HS-27A (cell line): Measurements from ENCODE around the gene GJC2.

Experiments
- DNase-seq: peaks from one replicate; pipeline ENCODE4 v3.0.0-alpha.2; 2012; ENCODE audit warnings: low read depth, missing footprints

GJC2 gene

DNA sequence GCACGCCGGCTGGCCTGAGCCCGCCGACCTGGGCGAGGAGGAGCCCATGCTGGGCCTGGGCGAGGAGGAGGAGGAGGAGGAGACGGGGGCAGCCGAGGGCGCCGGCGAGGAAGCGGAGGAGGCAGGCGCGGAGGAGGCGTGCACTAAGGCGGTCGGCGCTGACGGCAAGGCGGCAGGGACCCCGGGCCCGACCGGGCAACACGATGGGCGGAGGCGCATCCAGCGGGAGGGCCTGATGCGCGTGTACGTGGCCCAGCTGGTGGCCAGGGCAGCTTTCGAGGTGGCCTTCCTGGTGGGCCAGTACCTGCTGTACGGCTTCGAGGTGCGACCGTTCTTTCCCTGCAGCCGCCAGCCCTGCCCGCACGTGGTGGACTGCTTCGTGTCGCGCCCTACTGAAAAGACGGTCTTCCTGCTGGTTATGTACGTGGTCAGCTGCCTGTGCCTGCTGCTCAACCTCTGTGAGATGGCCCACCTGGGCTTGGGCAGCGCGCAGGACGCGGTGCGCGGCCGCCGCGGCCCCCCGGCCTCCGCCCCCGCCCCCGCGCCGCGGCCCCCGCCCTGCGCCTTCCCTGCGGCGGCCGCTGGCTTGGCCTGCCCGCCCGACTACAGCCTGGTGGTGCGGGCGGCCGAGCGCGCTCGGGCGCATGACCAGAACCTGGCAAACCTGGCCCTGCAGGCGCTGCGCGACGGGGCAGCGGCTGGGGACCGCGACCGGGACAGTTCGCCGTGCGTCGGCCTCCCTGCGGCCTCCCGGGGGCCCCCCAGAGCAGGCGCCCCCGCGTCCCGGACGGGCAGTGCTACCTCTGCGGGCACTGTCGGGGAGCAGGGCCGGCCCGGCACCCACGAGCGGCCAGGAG, 8.6 kb downstream of the GJC2 start:
- no peak for DNase-seq

DNA sequence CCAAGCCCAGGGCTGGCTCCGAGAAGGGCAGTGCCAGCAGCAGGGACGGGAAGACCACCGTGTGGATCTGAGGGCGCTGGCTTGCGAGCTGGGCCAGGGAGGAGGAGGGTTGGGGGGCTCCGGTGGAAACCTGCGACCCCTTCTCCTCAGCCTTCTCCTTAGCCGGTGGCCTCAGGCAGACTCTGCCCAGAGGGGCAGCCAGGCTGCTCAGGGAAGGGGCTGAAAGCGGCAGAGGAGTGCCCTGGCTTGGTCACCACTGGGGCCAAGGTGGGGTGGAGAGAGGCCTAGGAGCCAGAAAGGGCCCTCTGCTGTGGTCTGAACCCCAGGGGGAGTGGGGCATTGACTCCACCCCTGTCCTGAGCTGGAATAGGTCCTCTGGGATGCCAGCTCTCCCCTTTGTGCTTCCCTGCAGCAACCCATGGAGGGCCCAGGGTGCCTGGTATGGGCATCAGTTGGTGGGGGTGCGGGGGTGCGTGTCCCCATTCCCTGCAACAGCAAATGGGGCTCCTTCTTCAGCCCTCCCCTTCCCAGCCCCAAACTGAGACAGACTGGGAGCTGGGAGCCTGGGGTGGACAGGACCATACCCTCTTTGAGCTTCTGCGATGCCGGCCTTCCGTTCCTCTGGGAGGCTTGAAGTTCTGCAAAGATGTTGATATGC, 9.4 kb downstream of the GJC2 start:
- no peak for DNase-seq

DNA sequence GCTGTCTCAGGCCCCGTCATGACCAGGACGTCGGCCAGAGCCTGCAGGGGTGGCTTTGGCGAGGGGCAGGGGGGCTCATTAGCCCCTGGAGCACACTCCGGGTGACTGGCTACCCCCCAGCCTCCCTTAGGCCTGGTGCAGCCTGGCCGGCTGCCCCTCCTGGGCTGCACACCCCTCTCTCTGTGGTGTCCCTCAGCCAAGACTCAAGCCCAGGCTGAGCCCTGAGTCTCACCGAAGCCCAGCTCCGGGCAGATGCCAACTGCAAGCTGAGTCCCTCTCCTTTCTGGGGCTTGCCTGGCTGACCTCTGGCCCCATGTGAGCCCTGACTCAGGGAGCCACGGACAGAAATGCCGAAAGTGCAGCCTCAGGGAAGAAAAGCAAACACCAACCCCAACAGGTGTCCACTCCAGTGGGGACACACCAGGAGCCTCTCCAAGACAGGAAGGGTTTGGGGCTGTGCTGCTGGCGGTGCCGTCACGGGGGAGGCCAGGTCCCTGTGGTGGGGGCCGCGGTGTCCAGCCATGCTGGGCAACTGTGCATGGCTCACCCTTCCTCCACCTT, 10.6 kb downstream of the GJC2 start:
- no peak for DNase-seq

DNA sequence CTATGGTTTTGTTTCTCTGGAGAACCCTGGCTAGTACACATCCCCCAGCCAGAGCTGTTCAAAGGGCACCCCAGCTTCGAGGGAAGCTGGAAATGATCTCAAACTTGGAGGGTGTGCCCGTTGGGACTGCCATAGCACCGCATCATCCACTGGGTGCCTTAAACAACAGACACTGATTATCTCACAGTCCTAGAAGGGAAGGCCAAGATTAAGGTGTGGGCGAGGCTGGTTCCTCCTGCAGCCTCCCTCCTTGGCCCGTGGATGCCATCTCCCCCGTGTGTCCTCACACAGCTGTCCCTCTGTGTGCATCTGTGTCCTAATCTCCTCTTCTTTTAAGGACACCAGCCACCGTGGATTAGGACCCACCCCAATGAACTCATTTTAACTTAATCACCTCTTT, 11.6 kb downstream of the GJC2 start:
- DNase-seq, result no peak

DNA sequence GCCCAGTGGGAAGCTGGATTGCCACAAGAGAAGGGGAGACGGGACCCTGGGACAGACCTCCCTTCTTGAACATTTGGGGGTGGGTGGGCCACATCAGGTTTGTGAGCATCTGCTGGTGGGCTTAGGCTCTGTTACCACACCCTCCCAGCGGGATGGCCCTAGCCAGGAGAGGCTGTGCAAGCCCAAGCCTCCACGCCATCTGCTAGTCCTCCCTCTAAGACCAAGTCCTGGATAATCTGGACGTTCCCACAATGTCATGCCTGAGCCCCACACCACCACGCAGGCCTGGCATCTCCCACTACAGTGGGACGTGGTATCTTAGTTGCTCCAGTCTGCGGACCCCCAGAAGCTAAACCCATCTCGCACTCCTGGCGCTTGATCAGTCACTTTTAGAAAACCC, 12.1 kb downstream of the GJC2 start:
- DNase-seq, result no peak

DNA sequence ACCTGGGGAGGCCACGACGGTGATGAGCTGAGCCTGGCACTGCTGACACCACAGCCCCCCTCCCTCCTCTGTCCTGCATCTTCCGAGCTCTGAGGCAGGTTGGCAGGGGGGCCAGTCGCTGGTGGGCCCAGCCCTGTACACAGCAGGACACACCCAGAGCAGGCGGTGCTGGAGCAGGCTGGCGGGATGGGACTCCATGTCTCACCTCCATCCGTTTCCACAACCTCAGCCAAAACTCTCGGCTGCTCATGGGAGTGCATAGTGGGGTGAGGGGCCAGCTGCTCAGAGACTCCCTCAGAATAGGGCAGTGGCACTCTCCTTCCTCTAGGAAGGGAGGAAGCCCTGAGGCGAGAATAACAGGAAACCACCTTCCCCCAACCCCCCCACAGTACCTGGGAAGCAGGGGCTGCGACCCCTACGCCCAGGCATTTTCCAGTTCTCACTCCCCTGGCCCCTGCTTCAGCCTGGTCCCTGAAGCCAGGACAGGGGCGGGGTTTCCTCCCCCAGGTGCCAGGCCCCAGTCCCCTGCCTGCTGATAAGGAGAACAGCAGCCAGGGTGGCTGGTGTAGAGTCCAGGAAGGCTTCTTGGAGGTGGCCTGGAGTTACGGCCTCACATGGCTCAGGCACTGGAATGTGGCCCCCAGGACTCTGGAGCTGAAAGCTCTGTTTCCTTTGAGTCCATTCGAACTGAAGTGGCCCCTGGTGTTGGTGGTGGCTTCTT, 12.7 kb downstream of the GJC2 start:
- DNase-seq, result no peak

DNA sequence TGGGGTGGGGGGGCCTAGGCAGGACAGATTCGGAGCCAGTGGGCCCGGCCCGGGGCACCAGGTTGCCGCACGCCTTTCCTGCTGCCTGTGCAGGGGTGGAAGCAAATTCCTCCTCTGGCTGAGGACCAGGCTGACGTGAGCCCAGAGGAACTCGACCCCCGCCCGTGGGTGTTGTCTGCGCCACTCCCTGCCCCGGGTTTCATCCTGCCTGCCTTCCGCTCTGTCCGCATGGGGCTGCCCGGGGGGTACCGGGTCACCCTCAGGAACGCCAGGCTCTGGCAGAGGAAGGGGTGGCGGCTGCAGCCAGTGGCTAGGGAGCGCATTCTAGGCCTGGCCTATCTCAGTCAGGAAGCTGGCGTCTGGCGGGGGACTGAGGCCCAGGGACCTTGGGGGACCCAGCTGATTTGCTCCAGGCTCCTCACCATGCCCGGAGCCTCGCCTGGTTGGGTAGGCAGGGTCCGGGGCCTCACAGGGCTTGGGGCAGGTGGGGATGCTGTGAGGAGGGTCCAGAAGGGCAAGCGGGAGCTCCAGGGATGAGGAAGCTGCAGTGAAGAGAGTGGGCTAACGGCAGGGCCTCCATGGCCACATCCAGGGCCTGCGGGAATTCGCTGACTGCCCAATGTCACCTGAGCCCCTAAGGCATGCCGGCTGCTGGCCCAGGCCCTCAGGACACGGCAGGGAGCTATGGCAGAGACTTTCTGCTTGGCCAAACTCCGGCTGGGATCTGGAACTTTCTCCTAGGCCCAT, 13.4 kb downstream of the GJC2 start:
- no peak for DNase-seq

DNA sequence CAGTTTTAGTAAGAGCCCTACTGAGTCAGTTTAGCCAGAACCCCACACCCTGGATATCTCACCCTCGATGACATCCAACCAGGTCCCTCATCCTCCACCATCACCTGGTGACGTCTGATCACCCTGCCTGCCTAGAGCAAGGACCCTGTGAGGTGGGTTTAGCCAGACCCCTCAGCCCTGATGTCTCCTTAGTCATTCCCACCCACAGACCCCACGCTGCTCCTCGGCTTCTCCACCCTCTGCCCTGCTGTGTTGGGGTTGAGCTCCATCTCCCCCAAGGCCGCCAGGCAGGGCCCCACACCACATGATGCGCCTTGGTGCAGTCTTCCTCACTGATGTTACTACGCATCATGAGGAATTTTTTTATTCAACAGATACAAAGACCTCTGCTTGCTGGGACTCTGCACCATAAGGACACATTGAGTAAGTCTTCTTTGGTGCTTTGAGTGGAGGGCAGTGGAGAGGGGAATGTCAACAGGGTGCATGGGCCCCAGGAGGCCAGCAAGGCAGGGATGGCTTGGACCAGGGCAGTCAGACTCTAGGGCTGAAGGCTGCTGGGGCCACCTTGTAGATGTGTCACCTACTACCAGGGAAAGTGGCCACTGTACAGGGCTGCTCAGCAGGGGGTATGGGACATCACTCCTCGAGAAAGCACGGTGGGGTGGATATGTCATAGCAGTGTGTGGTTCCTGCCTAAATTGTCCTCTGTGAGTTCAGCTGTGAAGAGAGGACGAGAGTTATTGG, 14.2 kb downstream of the GJC2 start:
- no peak for DNase-seq

DNA sequence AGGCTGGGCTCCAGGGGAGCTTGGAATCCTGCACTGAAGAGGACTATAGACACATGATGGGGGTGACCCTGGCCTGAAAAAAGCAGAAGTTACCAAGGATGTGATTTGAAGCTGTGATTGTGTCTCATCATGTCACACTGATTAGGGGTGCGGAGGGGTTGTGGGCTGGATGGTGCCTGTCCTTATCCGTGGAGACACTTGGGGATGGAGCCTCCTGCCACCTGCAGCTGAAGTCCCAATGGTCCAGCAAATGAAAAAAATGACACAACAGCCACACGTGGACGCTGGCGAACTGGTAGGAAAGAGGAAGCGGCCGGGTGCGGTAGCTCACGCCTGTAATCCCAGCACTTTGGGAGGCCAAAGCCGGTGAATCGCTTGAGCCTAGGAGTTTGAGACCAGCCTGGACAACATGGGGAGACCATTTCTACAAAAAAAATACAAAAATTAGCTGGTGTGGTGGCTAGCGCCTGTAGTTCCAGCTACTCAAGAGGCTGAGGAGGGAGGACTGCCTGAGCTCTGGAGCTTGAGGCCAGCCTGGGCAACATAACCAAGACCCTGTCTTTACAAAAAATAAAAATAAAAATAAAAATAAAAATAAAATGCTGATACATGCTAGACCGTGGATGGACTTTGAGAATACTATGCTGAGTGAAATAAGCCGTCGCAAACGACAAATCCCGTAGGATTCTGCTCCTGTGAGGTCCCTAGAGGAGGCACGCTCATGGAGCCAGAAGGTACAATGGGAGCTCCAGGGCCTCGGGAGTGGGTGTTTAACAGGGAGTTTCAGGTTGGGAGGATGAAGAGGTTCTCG, 15.0 kb downstream of the GJC2 start:
- DNase-seq, result no peak

DNA sequence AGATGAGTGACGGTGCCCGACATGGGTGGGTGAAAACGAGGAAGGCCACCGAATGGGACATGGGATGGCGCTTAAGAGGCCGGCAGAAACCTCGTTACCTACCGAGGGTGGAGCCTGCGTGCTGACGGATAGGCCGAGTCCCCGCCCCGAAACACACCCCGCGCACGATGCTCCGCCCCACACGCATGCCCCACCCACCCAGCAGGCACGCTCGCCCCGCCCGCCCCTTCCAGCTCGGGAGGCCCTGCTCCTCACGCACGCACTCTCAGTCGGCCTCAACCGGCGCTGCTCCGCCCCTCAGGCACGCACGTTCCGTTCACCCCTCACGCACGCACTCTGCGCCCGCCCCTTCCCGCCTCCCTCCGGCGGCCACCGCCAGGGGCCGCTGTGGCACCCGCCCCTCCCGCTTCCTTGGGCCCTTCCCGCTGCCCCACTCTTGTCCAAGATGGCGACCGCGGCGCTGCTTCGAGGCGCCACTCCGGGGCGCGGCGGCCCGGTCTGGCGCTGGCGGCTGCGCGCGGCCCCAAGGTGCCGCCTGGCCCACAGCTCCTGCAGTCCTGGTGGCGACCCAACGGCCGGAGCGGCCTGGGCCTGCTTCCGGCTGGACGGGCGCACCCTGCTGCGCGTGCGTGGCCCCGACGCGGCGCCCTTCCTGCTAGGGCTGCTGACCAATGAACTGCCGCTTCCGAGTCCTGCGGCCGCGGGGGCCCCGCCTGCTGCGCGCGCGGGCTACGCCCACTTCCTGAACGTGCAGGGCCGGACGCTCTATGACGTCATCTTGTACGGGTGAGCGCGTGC, 15.8 kb downstream of the GJC2 start, which contains the start of gene IBA57:
IBA57 (plus strand) TSS at position 433 of the 798 bp plus-strand sequence; CDS start at position 446, 13 bp downstream.
- DNase-seq, result peak; percentile 88

DNA sequence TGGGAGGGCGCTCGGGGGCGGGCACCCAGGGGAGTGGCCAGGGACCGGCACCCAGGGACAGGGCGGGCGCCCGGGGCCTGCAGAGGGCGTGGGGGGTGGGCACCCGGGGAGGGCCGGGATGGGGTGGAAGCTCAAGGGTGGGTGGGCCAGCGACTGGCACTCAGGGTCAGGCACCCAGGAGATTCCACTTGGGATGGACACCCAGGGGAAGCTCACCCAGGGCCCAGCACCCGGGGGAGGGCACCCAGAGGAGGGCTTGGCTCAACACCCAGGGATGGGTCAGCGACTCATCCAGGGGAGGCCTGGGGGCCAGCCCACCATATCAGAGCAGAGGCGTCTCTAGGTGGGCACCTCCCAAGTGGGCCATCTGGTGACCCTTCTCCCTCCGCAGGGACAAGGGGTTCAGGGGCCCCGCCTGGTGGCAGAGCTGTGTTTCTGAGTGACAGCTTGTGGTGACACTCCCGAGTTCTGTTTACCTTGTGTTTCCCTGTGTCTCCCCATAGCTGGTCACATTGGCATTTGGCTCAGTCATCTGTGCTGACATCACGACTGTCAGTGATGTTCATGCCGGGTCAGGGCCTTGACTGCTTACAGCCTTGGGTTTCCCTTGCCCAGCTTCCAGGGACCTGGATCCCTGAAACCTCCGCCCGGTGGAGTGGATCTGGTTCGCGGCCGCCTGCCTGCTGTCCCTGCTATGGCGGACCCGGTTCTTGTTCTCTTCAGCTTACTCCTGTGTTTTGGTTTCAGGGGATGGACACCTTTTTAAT, 16.6 kb downstream of the GJC2 start:
- DNase-seq, result peak; percentile 8

DNA sequence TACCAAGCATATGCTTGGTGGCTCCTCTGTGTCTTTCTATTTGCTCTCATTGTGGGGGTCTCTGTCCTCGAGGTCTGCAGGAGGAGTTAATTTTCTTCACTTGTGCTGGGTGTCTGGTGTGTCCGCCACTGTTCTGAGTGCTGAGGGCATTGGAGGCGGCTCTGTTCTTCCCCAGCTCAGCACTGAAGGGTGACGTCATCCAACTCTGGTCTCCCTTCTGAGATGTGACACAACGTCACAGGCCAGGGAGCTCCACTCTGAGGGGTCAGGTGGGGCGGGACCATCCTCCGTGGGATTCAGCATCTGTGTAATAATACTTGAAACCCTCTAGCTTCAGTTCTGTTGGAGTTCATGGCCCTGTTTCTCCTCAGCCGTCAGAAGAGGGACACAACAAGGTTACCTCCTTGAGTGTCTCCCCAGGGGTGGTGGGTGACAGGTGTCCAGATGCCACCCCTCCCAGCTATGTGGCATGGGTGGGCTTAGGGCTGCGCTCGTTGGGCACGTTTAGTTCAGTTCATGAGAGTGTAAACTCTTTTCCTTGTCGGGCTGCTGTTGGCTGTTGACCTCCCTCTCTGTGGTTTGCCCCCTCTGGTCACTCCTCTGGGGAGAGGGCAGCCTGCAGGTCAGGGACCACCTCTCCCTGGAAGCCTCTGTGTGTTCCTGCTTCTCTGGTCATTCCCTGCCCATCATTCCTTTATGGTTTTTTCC, 19.0 kb downstream of the GJC2 start:
- DNase-seq, result no peak

DNA sequence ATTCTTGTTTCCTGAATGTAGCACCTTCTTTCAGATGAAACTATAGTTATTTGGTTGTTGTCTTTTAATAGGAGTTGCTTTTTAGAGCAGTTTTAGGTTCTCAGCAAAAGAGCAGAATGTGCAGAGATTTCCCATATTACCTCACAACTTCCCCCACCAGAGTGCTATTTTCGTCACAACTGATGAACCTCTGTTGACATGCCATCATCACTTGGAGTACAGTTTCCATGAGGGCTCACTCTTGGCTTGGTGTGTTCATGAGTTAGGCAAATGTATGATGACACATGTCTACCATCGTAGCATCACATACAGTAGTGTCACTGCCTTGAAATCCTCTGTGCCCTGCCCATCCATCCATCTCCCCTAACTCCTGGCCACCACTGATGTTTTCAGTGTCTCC, 19.6 kb downstream of the GJC2 start:
- DNase-seq, result no peak

DNA sequence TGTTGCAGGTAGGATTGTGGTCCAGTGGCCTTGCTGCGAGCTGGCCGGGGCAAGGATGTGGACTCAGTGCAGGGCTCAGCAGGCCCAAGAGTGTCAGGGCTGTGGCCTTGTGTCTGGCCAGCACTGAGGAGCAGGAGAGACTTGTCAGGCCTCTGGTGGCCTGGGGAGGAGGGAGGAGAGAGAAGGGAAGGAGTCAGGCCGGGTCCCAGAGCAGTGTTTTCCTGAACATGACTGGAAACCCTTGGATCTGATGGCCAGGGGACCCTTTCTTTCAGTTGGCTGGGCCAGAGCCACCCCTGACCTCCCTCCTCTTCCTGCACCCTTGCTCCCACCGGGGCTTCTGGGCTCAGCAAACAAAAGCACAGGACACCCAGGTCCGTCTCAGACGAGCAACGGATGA, 20.9 kb downstream of the GJC2 start:
- DNase-seq, result no peak

DNA sequence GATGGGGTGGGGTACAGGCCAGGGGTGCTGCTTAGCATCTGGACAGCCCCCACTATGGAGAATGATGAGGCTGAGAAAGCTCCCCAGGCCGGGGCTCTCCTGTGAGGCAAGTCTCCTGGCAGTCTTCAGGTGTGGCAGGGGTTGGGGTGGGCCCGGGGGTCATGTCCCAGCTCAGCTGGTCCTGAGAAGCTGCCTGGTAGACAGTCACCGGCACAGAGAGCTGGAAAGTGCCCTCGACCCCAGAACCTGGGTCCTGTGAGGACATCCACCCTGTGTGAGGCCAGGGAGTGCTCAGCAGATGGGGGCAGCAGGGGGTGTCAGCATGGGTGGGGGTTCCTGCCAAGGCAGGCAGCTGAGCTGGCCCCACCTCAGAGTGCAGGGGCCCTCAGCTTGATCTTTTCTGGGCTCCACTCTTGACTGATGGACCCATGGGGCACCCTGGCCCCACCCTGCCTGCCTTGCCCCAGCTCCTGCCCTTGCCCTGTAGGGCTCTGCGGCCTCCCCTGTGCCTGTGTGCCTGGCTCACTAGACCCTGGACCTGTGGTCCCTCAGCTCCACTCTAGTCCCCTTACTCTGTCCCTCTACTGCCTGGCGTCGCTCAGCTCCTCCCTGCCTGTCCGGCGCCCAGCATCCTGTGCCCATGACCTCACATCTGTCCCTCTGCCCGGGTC, 21.6 kb downstream of the GJC2 start:
- no peak for DNase-seq

DNA sequence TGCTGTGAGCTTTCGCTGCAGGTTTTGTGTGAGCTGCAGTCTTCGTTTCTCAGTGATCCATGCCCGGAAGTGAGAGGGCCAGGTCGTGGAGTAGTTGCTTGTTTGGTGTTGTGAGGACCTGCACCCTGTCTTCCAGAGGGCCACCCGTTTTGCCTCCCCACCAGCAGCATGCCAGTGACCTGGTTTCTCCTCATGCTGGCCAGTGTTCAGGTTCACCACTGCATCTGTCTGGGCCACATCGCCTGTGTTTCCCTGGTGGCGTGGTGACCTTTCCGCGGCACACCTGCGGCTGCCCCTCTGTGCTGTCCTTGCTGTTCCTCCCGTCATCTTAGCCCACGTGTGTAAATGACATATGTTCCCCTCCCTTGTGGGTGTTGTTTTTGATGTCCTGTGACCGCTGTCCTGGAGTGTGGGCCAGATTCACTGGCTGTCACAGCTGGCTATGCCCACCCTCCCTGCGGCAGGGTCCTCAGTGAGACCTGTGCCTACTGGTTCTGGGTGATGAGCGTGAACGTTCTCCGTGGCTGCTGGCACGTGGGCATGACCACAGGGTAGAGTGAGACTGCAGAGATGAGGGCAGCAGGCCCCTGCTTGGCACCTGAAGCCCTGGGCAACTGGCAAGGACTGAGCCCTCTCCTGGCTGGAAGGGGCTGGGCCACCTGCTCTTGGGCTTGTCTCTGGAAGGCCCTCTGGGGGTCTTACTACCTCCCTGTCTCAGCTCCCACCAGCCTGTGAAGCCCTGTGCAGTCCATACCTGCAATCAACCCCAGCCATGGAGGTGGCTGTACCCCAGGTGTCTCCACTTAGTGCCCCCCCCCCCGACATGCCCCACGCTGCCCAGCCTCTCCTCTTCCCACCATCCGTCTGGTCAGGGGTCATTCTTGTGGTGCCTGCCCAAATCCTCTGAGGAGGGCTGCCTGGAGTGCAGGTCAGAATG, 23.1 kb downstream of the GJC2 start:
- no peak for DNase-seq
